SK-N-SH (cell line): ENCODE measurements around the gene ZNF804B. TPM values are rescaled to one million over a fixed set of nuclear protein-coding genes. Genes with fewer than 3 reads are reported as not detected.

Experiments used
- CTCF ChIA-PET: fragments of 300-600, 350-600 bp; formaldehyde crosslinking; extraction: SDS; loops from one replicate; lab custom pipeline; 2021; lab: Yijun Ruan, JAX
- POLR2A ChIA-PET: fragments of 350-600 bp; sonication (Branson Sonifier 250); formaldehyde crosslinking; extraction: SDS; loops from one replicate; lab custom pipeline; 2020; ENCODE audit warnings: antibody characterized with exemption, inconsistent platforms; lab: Yijun Ruan, JAX
- DNase-seq: peaks from one replicate; pipeline ENCODE4 v3.0.0; 2012
- H2AFZ ChIP-seq: fragments of 200-600 bp; sonication (generic); 2 replicates; pipeline ENCODE4 v1.8.1; 2016; ENCODE audit warnings: antibody characterized with exemption, mild to moderate bottlenecking, low read depth
- H3F3A ChIP-seq: fragments of 200-600 bp; sonication (generic); replicated peaks from 2 replicates; pipeline ENCODE3; 2016; ENCODE audit warnings: antibody characterized with exemption, mild to moderate bottlenecking; ENCODE audit not compliant: insufficient read depth
- H3K27ac ChIP-seq, 2 experiments: fragments of 200-500 bp in 1 of 2; fragments of 200-600 bp in 1 of 2; sonication (Bioruptor generic) in 1 of 2; sonication (generic), shearing (Covaris generic) in 1 of 2; 2 replicates each; pipeline versions ENCODE4 v1.5.1 to v1.6.1; 2014 to 2016; ENCODE audit warnings: low read depth in 2 of 2, inconsistent platforms in 1 of 2, low read length in 1 of 2, mild to moderate bottlenecking in 1 of 2, mixed read lengths in 1 of 2
- H3K27me3 ChIP-seq: fragments of 200-600 bp; sonication (generic), shearing (Covaris generic); 2 replicates; pipeline ENCODE4 v1.6.1; 2016; ENCODE audit warnings: mixed run types; ENCODE audit not compliant: insufficient read depth
- H3K36me3 ChIP-seq, 2 experiments: fragments of 200-500 bp in 1 of 2; fragments of 200-600 bp in 1 of 2; sonication (Bioruptor generic) in 1 of 2; sonication (generic) in 1 of 2; replicated peaks in 1 of 2; 2 replicates each; pipeline versions ENCODE3 to v1.5.1; 2014 to 2016; ENCODE audit warnings: low read length in 1 of 2, mild to moderate bottlenecking in 1 of 2; ENCODE audit not compliant: insufficient read depth in 2 of 2, control insufficient read depth in 1 of 2
- H3K4me1 ChIP-seq, 2 experiments: fragments of 200-500 bp in 1 of 2; fragments of 200-600 bp in 1 of 2; sonication (Bioruptor generic) in 1 of 2; sonication (generic), shearing (Covaris generic) in 1 of 2; 2 replicates each; pipeline versions ENCODE4 v1.5.1 to v1.6.1; 2014 to 2016; ENCODE audit warnings: low read depth in 1 of 2, low read length in 1 of 2, mixed run types in 1 of 2; ENCODE audit not compliant: insufficient read depth in 2 of 2, control insufficient read depth in 1 of 2
- H3K4me2 ChIP-seq: fragments of 200-600 bp; sonication (generic), shearing (Covaris generic); 2 replicates; pipeline ENCODE4 v1.6.1; 2017; ENCODE audit warnings: mixed run types
- H3K4me3 ChIP-seq, 2 experiments: fragments of 200-500 bp in 1 of 2; fragments of 200-600 bp in 1 of 2; sonication (Bioruptor generic) in 1 of 2; sonication (generic), shearing (Covaris generic) in 1 of 2; 2 replicates each; pipeline versions ENCODE4 v1.5.1 to v1.8.1; 2014 to 2016; ENCODE audit warnings: low read depth in 2 of 2, inconsistent platforms in 1 of 2, low read length in 1 of 2, mild to moderate bottlenecking in 1 of 2, mixed read lengths in 1 of 2, moderate library complexity in 1 of 2
- H3K79me2 ChIP-seq: fragments of 200-600 bp; sonication (generic); 2 replicates; pipeline ENCODE4 v1.8.1; 2017; ENCODE audit warnings: mild to moderate bottlenecking; ENCODE audit not compliant: insufficient read depth
- H3K9ac ChIP-seq: fragments of 200-600 bp; sonication (generic); 2 replicates; pipeline ENCODE4 v1.6.1; 2017; ENCODE audit warnings: mixed run types
- H3K9me2 ChIP-seq: fragments of 200-600 bp; sonication (generic); 2 replicates; pipeline ENCODE4 v1.6.1; 2017; ENCODE audit warnings: mixed run types
- H3K9me3 ChIP-seq: fragments of 200-600 bp; sonication (generic); 2 replicates; pipeline ENCODE4 v1.6.1; 2017; ENCODE audit warnings: mixed run types, mild to moderate bottlenecking, moderate library complexity
- H4K20me1 ChIP-seq: fragments of 200-600 bp; sonication (generic); 2 replicates; pipeline ENCODE4 v1.6.1; 2017; ENCODE audit warnings: mild to moderate bottlenecking, mixed run types; ENCODE audit not compliant: insufficient read depth
- CHD2 ChIP-seq: fragments of 150-350 bp; IDR thresholded peaks from 2 replicates; pipeline ENCODE4 v1.6.1; 2018; ENCODE audit warnings: low read length; ENCODE audit not compliant: partially characterized antibody
- CTCF ChIP-seq: fragments of 200-600 bp; sonication (generic); IDR thresholded peaks from 2 replicates; pipeline ENCODE4 v1.6.1; 2017; ENCODE audit warnings: antibody characterized with exemption, mild to moderate bottlenecking, moderate library complexity
- FOSL2 ChIP-seq: IDR thresholded peaks from 2 replicates; pipeline ENCODE4 v1.4.0; 2012; ENCODE audit warnings: low read depth, mild to moderate bottlenecking, moderate library complexity, borderline replicate concordance
- FOXM1 ChIP-seq: IDR thresholded peaks from 2 replicates; pipeline ENCODE4 v1.4.0; 2012; ENCODE audit warnings: low read depth, mild to moderate bottlenecking
- GATA2 ChIP-seq: sonication (generic); formaldehyde crosslinking; IDR thresholded peaks from 2 replicates; pipeline ENCODE4 v1.5.0; 2020; ENCODE audit warnings: mild to moderate bottlenecking, missing genetic modification reagents
- IRF3 ChIP-seq: fragments of 150-350 bp; IDR thresholded peaks from 2 replicates; pipeline ENCODE4 v1.6.1; 2016; ENCODE audit warnings: mild to moderate bottlenecking, low read depth, low read length
- NFIC ChIP-seq: IDR thresholded peaks from 2 replicates; pipeline ENCODE4 v1.4.0; 2012; ENCODE audit warnings: borderline replicate concordance
- PBX3 ChIP-seq: IDR thresholded peaks from 2 replicates; pipeline ENCODE4; 2012
- RAD21 ChIP-seq: IDR thresholded peaks from 2 replicates; pipeline ENCODE4 v1.6.1; 2012; ENCODE audit warnings: mild to moderate bottlenecking, low read length
- RCOR1 ChIP-seq: fragments of 150-350 bp; IDR thresholded peaks from 2 replicates; pipeline ENCODE4 v1.6.1; 2017; ENCODE audit warnings: antibody characterized with exemption, low read length
- REST ChIP-seq: IDR thresholded peaks from 2 replicates; pipeline ENCODE4 v1.6.1; 2012; ENCODE audit warnings: mild to moderate bottlenecking, low read depth, low read length, moderate library complexity
- SIN3A ChIP-seq: IDR thresholded peaks from 2 replicates; pipeline ENCODE4 v1.6.1; 2012; ENCODE audit warnings: low read depth, mild to moderate bottlenecking, low read length, moderate library complexity, borderline replicate concordance
- TAF1 ChIP-seq: IDR thresholded peaks from 2 replicates; pipeline ENCODE4 v1.6.1; 2012; ENCODE audit warnings: low read depth, mild to moderate bottlenecking, low read length, moderate library complexity, borderline replicate concordance
- TEAD4 ChIP-seq: IDR thresholded peaks from 2 replicates; pipeline ENCODE4 v1.4.0; 2012; ENCODE audit warnings: mild to moderate bottlenecking, borderline replicate concordance; ENCODE audit not compliant: insufficient read depth
- USF2 ChIP-seq: fragments of 150-350 bp; IDR thresholded peaks from 2 replicates; pipeline ENCODE4 v1.6.1; 2017; ENCODE audit warnings: antibody characterized with exemption, low read length, low read depth, borderline replicate concordance
- YY1 ChIP-seq: IDR thresholded peaks from 2 replicates; pipeline ENCODE4 v1.4.0; 2012; ENCODE audit warnings: low read depth, mild to moderate bottlenecking
- ZBTB33 ChIP-seq: IDR thresholded peaks from 2 replicates; pipeline ENCODE4 v1.4.0; 2012; ENCODE audit warnings: low read depth, borderline replicate concordance
- WGBS: methylation state at CpG from one replicate; pipeline ENCODE4 v1.1.6; 2017; ENCODE audit warnings: low lambda C conversion rate; 5-methylcytosine and 5-hydroxymethylcytosine counted together
- polyA plus RNA-seq, 3 experiments: library from polyadenylated mRNA; depleted of rRNA; stranded (reverse); fragments of >200 nt; gene quantifications; 2 replicates each; pipeline ENCODE4 v1.2.3, GENCODE V29; 2012

The ZNF804B gene
- polyA plus RNA-seq, 1 of the 3 experiments (the other 2 are of a cell fraction), result not detected

- TF ChIP-seq SIN3A, result no peak
- TF ChIP-seq RCOR1, result no peak
- TF ChIP-seq USF2, result no peak
- TF ChIP-seq IRF3, result no peak
- TF ChIP-seq GATA2 (CRISPR knock-in tag), result no peak
- TF ChIP-seq FOXM1, result no peak
- no peak for TF ChIP-seq CTCF
- TF ChIP-seq, all 33 proteins: peak for 0
Observed at GRCh38 chr7:88919478-88920131, 160.1 kb downstream of the ZNF804B start (continued).

- no peak overlapping the region for H2AFZ ChIP-seq
- H3K27ac ChIP-seq, result no peak overlapping the region; a peak in 1 of 4 replicates
- CTCF ChIA-PET, result no interaction called here
- WGBS, result 2% methylated on average over 2 of the region's 2 CpGs
- H3K4me2 ChIP-seq, result no peak overlapping the region
- H3K9me3 ChIP-seq, result no peaks in the 10 kb centered on the region
- H3K36me3 ChIP-seq, result no peaks in the 10 kb centered on the region
- 0 out of 2 replicates have a peak, but pooled peaks cover 3% of the 10 kb centered on the region for H3K9me2 ChIP-seq
- H3K4me3 ChIP-seq, result no peak overlapping the region
- no peak overlapping the region for H3K9ac ChIP-seq
- peaks cover 0 to 7% of the 10 kb centered on the region in 2 experiments; a peak in 1 of 4 replicates for H3K4me1 ChIP-seq
- DNase-seq, result peak; percentile 24
- H4K20me1 ChIP-seq, result no peaks in the 10 kb centered on the region
- no peaks in the 10 kb centered on the region for H3K79me2 ChIP-seq
- H3F3A ChIP-seq, result no peaks in the 10 kb centered on the region
- POLR2A ChIA-PET, result no interaction called here
- H3K27me3 ChIP-seq, result no peaks in the 10 kb centered on the region
- TF ChIP-seq PBX3 (no peak), FOSL2 (no peak), ZBTB33 (no peak), SIN3A (no peak), IRF3 (no peak), NFIC (no peak), YY1 (no peak), TEAD4 (no peak), GATA2 (CRISPR knock-in tag) (peak; percentile 54), RAD21 (peak; percentile 14; the same call in 1 of the 2 replicates), CHD2 (peak; percentile 29), TAF1 (no peak), REST (no peak)
Observed at GRCh38 chr7:88922944-88923343, 163.4 kb downstream of the ZNF804B start.
